HG03442 (cell line): ENCODE measurements around the gene RSPH10B2.
"Not testable (repeated sequence)": the region's sequence is repeated elsewhere in the genome, so short reads cannot be mapped to it uniquely, and the experiment has no call there.

Experiments used
- ATAC-seq: cut with Tn5 transposase; IDR thresholded peaks from one replicate; pipeline ENCODE4 v1.9.1; 2021; ENCODE audit warnings: mild to moderate bottlenecking, moderate library complexity; ENCODE audit not compliant: unreplicated experiment

Gene RSPH10B2

DNA sequence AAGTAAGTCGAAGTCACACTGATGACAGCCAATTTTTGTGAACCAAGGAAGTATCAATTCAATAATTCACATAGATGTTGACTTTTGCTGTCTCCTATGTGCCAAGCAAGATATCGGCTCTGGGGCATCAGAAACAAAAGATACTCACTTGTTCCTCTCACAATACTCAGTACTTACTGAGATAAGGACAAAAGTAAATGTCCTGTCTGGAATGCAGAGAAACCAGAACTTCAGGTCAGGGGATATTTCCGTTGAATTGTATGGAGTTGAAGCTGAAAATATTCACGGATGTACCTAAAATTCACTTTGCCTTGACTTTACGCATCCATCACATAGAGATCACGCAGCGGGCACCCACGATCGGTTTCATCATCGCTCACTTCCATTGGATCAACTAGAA lies 83.2 kb downstream of the RSPH10B2 start:
- not testable (repeated sequence) for ATAC-seq

DNA sequence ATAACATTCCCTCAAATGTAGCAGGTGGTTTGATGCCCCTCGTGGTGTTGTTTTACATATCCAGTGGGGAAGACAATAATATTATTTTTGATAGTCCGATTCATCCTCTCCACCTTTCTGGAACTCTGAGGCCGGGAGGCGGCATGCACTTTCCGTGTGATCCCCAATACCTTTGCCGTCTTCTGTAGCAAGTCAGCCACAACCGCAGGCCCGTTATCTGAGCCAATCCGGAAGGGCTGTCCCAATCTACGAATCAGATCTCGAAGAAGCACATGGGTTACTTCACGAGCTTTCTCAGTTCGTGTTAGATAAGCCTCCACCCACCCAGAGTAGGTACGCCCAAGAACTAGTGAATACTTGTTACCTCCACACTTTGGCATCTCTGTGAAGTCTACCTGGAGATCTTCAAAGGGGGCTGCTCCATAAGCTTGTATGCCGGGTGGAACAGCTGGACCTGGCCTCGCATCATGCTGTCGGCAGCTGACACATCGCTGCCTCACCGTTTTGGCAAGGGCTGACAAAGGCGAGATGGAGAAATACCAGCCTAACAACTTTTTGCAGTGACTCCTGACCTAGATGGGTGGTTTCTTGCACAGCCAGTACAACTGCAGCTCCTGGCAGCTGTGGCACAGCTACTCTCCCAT lies 88.5 kb downstream of the RSPH10B2 start:
- not testable (repeated sequence) for ATAC-seq

DNA sequence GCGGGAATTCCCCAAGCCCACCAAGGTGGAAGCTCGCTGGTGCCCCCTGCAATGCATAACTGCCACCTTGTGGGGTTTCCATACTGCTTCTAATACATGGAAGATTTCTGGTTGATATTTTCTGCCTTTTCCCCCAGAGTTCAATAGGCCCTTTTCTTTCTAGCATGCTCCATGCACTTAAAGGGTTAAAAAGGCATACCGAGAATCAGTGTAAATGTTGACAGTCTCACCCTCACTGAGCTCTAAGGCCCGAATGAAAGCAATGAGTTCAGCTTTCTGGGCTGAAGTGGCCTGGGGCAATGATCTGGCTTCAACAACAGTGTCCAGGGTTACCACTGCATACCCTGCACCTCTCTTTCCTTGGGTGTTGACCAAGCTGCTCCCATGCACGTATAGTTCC lies 89.2 kb downstream of the RSPH10B2 start:
- not testable (repeated sequence) for ATAC-seq

DNA sequence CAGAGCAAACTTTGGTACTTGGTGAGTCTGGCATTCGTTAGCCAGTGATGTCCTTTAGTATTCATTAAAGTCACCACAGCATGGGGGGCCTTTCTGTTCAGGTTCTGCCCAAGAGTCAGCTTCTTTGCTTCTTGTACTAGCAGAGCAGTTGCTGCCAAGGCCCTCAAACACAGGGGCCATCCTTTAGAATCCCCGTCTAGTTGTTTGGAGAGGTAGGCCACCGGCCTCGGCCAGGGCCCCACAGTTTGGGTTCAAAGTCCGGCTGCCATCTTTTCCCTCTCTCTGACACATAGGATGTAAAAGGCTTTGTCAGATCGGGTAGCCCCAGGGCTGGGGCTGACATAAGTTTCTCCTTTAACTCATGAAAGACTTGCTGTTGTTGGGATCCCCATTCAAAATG lies 89.8 kb downstream of the RSPH10B2 start:
- ATAC-seq = not testable (repeated sequence)

DNA sequence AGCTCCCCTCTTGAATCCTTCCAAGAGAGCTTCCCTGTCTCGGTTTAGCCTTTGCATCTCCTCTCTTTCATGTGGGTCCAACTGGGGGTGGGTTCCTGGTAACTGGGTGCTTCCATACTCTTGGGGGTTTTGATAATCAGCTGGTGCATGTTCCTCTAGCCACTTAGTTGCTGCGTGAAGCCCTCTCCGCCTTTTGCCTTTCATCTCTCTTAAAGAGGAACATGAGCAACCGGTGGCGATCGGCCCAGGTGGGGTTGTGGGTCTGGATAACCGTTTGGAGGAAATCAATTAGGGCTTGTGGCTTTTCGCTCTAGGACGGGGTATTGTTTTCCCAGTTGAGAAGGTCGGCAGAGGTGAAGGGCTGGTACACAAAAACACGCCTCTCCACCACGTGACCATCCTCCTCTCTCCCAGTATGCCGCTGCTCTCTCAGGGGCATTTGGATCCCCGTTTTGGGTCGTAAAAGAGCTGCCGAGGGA lies 92.1 kb downstream of the RSPH10B2 start:
- ATAC-seq = not testable (repeated sequence)

DNA sequence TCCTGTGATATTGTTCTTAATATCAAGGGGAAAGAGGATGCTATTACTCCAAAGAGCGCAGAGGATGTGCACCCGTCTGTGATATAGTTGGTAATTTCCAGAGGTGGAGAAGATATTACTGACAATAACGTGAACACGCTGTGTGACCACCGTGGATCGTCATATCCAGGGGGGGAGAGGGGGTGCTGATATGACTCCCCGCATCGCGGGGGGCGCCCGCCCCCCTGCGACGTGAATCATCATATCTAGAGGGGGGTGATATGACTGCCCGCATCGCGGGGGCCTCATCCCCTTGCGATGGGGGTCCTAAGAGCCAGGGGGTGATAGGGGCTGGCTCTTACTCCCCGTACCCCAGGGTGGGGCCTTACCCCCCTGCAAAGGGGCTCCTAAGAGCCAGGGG lies 93.8 kb downstream of the RSPH10B2 start:
- ATAC-seq = not testable (repeated sequence)
